GM13976 (cell line): ENCODE results near the gene CACNB4.

ENCODE experiments used
- DNase-seq: peaks from one replicate; pipeline ENCODE4 v3.0.0; 2012; ENCODE audit warnings: low spot score
- in situ Hi-C: fragments of 300-500 bp; cut with MboI; formaldehyde crosslinking; loops from one replicate; pipeline ENCODE4 v1.12.0; 2022; ENCODE audit warnings: low sequenced_read_pairs, mixed read lengths, inconsistent platforms; ENCODE audit not compliant: unreplicated experiment
- TF ChIP-seq, protein P1 (sequence below): IDR thresholded peaks from 2 replicates; pipeline ENCODE4 v1.5.1; 2012; ENCODE audit warnings: borderline replicate concordance, mild to moderate bottlenecking; ENCODE audit not compliant: insufficient read depth; ENCODE audit errors: extremely low read depth, missing control alignments, control extremely low read depth

The CACNB4 gene

DNA sequence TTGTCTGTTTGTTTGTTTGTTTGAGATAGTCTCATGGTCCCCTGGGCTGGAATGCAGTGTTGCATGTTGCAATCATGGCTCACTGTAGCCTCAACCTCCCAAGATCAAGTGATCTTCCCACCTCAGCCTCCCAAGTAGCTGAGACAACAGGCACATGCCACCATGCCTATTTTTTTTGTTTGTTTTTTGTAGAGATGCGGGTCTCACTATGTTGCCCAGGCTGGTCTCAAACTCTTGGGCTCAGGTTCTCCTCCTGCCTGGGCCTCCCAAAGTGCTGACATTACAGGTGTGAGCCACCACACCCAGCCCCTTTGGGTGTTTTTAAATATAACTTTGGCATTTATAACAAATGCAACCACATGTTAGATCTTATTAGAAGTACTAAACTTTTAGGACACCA, 308.2 kb downstream of the CACNB4 start:
- TF ChIP-seq, protein P1, sequence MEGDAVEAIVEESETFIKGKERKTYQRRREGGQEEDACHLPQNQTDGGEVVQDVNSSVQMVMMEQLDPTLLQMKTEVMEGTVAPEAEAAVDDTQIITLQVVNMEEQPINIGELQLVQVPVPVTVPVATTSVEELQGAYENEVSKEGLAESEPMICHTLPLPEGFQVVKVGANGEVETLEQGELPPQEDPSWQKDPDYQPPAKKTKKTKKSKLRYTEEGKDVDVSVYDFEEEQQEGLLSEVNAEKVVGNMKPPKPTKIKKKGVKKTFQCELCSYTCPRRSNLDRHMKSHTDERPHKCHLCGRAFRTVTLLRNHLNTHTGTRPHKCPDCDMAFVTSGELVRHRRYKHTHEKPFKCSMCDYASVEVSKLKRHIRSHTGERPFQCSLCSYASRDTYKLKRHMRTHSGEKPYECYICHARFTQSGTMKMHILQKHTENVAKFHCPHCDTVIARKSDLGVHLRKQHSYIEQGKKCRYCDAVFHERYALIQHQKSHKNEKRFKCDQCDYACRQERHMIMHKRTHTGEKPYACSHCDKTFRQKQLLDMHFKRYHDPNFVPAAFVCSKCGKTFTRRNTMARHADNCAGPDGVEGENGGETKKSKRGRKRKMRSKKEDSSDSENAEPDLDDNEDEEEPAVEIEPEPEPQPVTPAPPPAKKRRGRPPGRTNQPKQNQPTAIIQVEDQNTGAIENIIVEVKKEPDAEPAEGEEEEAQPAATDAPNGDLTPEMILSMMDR: no peak
- in situ Hi-C loops: no loop called here
- no peak for DNase-seq

DNA sequence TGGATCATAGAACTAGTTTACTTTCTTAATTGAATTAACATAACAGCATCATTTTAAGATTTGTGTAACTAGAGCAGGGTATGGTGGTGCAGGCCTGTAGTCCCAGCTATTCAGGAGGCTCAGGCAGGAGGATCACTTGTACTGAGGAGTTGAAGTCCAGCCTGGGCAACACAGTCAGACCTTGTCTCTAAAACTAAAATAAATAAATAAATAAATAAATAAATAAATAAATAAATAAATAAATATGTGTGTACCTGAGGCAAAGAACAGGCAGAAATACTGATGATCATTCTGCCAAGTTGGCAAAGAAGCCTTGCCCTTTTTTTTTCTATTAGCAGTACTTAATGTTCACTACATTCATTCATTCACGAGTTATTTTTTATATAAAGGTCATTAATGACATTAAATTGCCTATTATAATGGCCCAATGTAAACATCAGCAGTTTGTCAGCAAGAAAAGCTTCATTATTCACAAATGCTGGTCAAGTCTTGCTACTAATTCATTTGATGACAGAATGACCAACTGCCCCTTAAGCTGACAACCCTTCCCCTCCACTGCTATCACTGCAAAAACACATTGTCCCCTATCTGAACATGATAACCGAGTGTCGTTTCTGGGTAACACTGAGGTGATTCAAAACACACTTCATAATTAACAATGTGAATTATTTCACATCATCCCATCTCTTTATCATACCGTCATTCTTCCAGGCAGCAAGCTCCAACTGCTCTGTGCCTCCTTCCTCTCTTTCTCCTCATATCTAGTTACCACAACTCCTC, 309.6 kb downstream of the CACNB4 start:
- in situ Hi-C loops: no loop called here
- TF ChIP-seq, protein P1: no peak
- no peak for DNase-seq

DNA sequence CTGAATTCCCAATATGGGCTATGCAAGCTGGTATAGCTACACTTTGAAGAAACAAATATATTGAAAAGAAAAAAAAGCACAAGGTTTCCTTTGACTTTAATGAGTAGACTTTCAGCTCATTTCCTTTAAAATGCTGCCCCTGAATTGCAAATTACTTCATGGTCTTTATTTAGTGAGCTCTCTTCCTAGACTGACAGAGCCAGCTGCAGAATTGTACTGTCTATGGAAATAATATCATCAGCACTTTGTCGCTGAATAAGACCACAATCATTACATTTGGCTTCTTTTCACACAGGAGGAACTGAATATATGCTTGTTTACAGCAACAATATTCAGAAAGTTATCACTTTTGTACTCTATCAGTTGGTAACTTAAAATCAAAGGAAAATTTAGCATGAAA, 312.4 kb downstream of the CACNB4 start:
- in situ Hi-C loops: no loop called here
- DNase-seq: no peak
- TF ChIP-seq, protein P1: no peak

DNA sequence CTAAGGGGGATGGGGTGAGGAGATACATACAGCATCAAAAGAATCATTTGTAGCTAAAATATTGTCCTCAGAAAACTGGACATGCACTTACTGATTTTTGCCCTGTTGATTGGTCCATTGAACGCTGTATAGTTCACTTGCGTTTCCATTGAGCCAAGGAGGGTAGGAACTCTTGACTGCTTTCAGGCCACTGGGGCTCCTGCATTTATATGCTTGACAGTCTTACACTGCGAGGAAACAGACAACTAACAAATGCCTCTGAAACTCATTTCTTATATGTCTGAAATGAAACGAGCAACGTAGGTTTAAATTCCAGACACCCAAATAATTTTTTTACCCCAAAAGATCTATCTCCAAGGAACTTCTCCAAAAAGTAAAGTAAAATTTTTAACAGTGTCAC, 312.8 kb downstream of the CACNB4 start:
- in situ Hi-C loops: no loop called here
- TF ChIP-seq, protein P1: no peak
- DNase-seq: no peak

DNA sequence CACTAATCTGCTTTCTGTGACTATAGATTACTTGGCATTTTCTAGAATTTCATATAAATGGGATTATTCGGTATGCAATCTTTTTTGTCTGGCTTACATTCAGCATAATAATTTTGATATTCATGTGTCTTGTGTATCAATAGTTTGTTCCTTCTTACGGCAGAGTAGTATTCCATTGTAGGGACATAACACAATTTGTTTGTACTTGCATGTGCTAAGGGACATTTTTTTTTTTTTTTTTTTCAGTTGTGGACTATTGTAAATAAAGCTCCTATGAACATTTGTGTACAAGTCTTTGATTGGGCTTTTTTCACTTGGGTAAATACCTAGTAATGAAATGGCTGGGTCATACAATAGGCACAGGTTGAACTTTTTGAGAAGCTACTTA, 315.7 kb downstream of the CACNB4 start:
- TF ChIP-seq, protein P1: no peak
- in situ Hi-C loops: no loop called here

More for the DNA sequence above, 315.7 kb downstream of the CACNB4 start:
- no peak for DNase-seq
